ENCODE data around the gene XRCC1.

XRCC1 gene

GRCh38 chr19:43545276-43545675, 30.1 kb downstream of the XRCC1 start:
- no peak for TF ChIP-seq CTCF (IDR thresholded peaks at IDR 0.05; ENCODE audit: borderline replicate concordance, insufficient read depth, low read depth, low read length)

GRCh38 chr19:43544077-43544476, 31.2 kb downstream of the XRCC1 start:
- no peak for TF ChIP-seq CTCF (IDR thresholded peaks at IDR 0.05; ENCODE audit: borderline replicate concordance, insufficient read depth, low read depth, low read length)
- no peak overlapping the region for H3K4me3 ChIP-seq (ENCODE audit: low read depth, low read length)

More at GRCh38 chr19:43545276-43545675, 30.1 kb downstream of the XRCC1 start:
- H3K4me3 ChIP-seq (ENCODE audit: low read depth, low read length): no peak overlapping the region

- no peak overlapping the region for H3K4me3 ChIP-seq (ENCODE audit: low read depth, low read length)
- TF ChIP-seq CTCF (IDR thresholded peaks at IDR 0.05; ENCODE audit: borderline replicate concordance, insufficient read depth, low read depth, low read length): no peak
Measured at GRCh38 chr19:43541920-43542650, 33.2 kb downstream of the XRCC1 start.

- H3K4me3 ChIP-seq (ENCODE audit: low read depth, low read length): no peak overlapping the region
- TF ChIP-seq CTCF (IDR thresholded peaks at IDR 0.05; ENCODE audit: borderline replicate concordance, insufficient read depth, low read depth, low read length): no peak
Measured at GRCh38 chr19:43540381-43540780, 34.9 kb downstream of the XRCC1 start.

GRCh38 chr19:43538922-43539321, 36.4 kb downstream of the XRCC1 start:
- TF ChIP-seq CTCF (IDR thresholded peaks at IDR 0.05; ENCODE audit: borderline replicate concordance, insufficient read depth, low read depth, low read length): no peak
- no peak overlapping the region for H3K4me3 ChIP-seq (ENCODE audit: low read depth, low read length)

- TF ChIP-seq CTCF (IDR thresholded peaks at IDR 0.05; ENCODE audit: borderline replicate concordance, insufficient read depth, low read depth, low read length): peak; percentile 38; the same call in 1 of the 2 replicates
Measured at GRCh38 chr19:43534816-43535761, 40.2 kb downstream of the XRCC1 start.

More at GRCh38 chr19:43534816-43535761, 40.2 kb downstream of the XRCC1 start:
- no peak overlapping the region for H3K4me3 ChIP-seq (ENCODE audit: low read depth, low read length)

All from GM12875 (cell line).